DMS53 (cell line): ENCODE data around the gene PABPC3.
A peak's percentile ranks its signal among the peaks of the same experiment; 100 is the strongest.

ENCODE experiments used
- DNase-seq: peaks from one replicate; lab custom pipeline; 2025; lab: John Stamatoyannopoulos, UW

The PABPC3 gene

DNA sequence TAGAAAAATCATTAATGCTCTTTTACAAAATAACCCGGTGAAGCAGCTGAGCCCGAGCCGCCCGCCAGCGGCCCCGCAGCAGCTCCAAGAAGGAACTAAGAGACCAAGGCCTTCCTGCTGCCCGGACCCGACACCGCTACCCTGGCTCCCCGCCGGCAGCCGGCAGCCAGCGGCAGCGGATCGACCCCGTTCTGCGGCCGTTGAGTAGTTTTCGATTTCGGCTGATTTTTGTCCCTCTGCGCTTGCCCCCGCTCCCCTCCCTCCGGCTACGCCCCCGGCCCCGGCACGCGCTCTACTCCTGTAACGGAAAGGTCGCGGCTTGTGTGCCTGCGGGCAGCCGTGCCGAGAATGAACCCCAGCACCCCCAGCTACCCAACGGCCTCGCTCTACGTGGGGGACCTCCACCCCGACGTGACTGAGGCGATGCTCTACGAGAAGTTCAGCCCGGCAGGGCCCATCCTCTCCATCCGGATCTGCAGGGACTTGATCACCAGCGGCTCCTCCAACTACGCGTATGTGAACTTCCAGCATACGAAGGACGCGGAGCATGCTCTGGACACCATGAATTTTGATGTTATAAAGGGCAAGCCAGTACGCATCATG lies at the start of gene PABPC3:
PABPC3 (plus strand) TSS at position 286 of the 603 bp plus-strand sequence; CDS start at position 349, 63 bp downstream.
- DNase-seq, result peak; percentile 73

DNA sequence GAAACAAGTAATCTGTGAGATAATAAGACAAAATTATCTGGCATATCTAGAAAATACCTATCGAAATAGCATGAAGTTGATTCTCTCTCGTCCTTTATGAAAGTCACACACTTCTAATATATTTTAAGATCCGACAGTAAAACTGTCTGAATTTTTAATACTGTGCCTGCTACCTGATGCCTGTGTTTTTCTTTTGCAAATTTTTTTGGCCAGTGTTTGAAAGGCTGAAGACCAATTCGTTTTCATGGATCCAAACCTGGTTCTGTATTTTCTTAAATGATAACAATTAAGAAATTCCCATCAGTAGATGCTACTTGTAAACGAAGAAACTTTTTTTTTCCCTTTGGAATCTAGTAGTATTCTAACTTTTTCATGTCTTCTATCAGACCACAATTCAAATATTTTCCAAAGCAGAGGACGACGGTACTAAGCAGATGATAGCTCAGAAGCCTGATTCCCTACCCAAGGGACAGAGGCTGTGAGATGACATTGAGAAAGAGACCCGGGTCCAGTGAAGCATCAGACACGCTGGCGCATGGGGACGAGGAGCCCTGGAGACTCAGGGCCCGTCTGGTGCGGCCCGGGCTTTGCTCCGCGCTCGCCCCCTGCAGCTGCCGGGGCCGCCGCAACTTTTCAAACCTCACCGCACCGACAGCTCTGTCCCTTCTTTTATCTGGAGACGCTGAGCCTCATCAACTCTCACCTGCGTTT lies 49.5 kb upstream of the PABPC3 start:
- DNase-seq, result peak; percentile 41

DNA sequence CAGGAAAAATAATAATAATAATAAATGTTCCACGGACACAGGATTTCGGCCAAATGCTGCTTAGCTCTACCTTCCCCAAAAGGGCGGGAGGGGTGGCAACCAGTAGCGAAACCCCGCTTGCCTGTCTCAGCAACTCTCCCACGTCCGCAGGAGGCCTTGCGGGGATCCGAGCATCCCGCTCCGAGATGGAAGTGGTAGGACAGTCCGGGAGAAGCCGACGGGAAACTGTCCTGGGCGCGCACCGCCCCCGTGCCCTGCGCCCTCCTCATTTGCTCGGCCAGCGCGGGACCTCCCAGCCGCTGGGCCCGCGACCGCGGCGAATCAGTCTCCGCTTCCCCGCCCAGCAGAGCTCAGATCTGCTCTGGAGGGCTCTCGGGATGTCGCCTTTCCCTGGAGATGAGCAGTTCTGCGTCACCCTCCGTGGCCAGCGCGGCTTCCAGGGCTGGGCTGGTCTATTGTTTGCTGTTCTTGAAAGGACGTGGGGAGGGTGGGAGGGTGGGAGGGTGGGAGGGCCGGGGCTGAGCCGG lies 48.9 kb upstream of the PABPC3 start:
- peak; percentile 72 for DNase-seq

DNA sequence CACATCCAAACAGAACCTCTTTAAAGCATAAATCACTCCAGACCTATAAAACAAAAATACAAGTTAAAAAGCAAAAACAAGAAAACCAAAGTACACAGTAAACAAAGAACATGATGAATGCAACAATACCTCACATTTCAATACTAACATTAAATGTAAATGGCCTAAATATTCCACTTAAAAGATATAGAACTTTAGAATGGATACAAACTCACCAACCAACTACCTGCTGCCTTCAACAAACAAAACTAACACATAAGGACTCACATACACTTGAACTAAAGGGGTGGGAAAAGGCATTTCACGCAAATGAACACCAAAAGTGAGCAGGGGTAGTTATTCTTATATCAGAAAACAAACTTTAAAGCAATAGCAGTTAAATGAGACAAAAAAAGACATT lies 44.9 kb upstream of the PABPC3 start:
- no peak for DNase-seq

DNA sequence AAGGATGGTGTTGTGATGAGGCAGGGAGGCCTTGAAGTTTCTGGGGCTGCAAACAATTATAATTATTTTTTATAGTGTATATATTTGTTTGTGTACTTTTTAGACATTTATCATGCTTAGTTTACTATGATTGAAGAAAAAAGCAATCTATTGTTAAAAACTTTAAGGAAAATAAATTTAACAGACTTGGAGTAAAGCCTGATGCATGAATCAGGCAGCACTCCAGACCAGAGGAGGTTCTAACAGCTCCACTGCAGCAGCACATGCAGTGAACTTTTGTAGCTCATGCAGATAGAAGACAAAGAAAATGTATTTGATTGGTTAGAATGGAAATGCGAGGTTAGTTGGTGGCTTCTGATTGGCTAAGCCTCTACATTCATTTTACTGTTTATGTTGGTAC lies 36.8 kb upstream of the PABPC3 start:
- no peak for DNase-seq

DNA sequence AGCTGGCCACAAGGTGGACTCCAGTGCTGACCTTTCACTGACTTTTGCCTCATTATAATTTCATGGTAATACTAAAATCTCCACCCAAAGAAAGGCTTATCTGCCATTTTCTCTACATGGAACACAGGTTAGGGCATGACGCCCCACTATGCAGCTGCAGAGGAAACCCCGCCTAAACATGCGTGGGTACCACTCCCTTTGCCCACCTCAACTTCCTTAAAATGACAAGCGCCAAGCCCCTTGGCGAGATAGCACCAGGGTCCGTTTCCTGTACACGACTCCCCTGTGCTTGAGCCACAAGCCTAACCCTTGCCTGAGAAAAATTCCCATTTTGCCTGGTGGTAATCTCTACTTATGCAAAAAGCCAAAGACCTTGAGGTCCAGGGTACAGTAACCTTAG lies 36.0 kb upstream of the PABPC3 start:
- no peak for DNase-seq

DNA sequence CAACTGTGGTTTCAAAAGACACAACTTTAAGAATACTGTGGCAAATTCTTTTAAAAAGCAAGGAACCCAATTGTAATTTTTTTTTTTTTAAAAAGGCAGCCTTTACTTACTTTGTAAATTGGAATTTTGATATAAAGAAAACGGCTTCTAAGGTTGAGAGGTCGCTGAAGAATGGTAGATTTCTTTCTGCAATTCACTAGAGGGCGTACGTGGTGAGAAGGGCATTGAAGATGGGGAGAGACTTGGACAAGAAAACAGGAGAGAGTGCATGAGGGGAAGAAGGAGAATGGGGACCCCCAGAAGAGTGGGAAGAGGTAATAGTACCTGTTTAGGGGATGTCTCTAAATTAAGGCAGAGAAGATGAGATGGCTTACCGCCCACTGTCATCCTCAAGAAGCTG lies 33.5 kb upstream of the PABPC3 start:
- DNase-seq, result no peak

DNA sequence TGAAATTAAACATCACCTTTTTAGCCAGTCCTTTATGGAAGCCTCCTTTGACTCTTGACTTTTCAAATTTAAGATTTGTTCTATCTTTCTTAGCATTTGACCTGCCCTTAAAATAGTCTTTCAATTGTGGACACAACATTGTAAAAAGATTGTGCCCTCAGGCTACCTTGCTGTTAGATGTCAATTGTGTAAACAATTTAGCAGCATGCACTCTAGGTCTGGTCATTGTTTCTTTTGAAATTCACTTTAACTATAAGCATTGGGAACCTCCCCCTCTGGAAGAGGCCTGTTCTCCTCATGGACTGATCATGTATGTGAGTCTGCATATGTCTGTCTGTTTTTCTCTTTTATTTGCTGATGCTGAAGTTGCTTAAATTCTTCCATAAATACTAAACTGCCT lies 31.5 kb upstream of the PABPC3 start:
- DNase-seq, result no peak

DNA sequence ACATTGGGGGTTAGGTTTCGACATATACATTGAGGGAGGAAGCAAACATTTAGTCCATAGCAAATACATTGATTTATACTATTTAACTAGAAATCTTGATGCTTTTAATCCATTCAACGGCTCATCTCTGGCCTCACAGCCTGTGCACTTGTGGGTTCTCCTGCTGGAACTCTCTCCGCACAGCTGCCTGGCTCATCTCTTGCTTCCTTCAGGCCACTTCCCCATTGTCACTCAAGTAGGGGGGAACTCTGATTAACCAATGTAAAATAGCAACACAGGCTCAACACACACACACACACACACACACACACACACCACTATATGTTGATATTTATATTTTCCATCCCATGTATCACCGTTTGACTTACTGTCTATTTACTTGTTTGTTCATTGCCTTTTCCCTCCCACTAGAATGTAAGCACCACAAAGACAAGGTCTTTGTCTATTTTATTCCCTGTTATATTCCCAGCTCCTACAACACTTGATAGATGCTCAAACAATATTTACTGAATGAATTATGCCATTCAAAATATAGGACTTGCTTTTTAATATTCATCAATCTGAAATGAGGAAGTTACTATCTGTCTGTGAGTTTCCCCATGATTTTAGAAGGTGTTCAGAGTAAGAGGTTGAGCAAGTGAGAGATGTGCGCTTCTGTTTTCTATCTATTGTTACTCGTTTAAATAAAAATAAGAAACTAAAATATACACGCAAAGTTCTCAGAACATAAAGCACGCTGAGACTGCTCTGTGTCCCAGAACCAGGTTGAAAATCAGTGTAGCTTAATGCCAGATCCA lies 29.8 kb upstream of the PABPC3 start:
- DNase-seq, result no peak

DNA sequence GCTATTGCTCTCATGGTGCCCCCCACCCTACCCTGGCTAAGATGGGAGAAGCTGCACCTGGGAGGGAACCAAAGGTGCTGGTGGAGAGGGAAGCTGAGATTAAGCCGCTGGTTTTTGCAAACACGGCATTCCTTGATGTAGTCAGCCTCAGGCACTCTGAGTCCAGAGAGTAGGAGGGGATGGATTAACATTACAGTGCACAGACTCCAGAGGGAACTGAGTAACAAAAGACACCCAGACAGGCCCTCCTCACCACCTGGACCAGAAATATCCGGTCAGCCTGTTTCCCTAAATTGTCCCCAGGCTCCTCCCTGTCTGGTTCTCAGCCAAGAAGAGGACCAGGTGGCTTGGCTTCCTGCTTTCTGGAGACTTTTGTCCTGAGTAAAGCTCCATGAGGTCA lies 28.9 kb upstream of the PABPC3 start:
- peak; percentile 85 for DNase-seq

DNA sequence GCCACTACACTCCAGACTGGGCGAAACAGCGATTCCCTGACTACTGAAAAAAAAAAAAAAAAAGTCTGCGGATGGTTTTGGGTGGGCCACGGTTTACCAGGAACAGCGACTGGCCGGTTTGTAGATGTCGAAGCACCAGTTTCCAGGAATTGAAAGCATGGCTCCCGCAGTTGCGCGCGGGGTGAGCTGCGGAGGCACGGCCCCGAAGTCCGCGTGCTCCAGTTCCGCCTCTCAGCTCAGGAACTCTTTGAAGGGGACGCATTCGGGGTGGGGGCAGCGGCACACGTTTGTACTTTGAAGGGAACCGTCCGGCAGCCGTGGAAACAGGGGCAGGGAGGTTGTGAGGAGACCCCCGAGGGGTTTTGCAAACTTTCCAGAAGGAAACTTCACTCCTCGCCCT lies 27.1 kb upstream of the PABPC3 start:
- no peak for DNase-seq

DNA sequence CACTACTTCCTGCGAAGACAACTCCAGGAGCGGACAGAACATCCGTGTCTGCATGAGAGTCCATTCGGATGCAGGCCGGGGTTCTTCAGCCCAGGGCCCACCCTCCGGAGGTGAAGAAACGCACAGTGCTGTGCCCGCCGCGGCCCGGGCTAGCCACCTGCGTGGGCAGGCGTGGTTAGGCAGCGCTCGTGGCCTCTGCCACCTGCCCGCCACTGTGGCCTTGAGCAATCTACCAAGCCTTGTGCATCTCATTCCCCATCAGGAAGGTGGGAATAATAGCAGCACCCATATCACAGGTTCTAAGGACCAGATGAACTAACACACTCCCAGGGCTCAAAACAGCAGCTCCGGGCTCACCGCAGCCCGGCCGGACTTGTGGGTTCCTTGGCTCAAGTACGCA lies 26.7 kb upstream of the PABPC3 start:
- DNase-seq, result no peak

DNA sequence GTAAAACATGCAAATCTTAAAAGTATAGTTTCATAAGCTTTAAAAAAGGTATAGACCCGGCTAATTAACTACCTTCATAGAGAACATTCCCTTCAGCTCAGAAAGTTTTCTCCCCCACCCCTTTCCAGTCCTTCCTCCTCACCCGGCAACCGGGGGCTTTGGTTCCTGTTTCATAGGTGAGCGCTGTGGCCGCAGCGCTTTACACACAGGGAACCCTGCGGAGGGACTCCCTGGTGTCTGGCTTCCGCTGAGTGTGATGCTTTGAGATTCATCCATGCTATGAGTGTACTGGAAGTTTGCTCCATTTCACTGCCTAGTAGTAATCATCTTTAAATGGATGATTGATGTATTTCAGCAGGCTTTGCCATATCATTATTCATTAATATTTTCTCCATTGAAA lies 26.0 kb upstream of the PABPC3 start:
- no peak for DNase-seq

DNA sequence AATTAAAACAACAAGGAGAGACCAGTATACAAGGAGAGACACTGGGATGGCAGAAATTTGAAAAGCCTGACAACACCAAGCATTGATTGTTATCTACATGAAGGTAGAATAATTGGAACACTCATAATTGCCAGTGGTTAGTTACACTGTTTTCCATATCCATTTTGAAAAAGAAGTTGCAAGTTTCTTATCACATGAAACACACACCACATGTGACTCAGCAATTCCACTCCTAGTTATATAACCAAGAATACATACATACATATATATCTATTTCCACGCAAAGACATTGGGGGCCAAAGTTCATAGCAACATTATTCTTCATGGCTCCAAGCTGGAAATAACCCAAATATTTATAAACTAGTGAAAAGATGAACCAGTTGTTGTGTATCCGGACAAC lies 15.2 kb upstream of the PABPC3 start:
- no peak for DNase-seq

DNA sequence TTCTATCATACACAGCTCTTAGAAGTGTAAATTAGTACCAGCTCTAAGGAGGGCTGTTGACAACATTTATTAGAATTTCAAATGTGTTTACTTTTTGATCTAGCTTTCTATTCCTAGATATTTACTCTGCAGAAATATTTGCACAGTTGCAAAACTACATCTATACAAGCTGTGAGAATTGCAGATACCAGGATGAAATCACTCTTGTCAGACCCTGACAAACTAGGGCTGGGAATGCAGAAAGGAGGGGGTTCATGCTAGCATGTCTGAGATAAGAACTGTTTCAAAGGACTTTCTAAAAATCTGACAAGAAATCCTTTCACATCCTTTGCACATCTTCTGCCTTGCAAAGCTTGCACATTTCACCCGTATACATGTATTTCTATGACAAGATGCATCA lies 11.8 kb upstream of the PABPC3 start:
- DNase-seq, result peak; percentile 14

DNA sequence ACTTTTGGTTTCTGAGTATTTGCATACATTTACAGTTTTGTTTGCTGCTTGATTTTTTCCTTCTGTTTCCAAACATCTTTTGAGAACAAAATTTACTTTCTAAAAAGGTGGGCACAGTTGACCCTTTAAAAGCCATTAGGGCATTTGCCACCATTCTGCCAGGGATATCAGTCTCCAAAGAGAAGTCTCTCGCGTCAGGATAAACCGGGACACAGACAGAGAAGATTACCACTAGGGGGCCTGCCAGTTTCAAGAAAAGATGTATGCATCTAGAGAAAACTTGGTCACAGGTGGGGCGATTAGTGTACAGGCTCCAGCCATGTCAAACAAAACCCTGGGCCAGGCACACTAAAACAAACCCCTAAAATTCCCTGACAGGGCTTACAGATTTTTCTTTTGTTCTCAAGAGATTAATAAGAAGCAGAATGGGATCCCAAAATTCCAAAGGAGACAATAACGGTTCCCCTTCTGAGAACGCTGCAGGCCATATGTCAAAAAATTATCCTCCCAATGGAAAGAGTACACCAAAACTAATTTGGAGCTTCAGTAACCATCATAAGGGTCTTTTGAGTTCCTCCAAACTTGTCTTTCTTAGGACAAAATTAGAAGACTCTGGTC lies 10.7 kb upstream of the PABPC3 start:
- DNase-seq, result peak; percentile 78

DNA sequence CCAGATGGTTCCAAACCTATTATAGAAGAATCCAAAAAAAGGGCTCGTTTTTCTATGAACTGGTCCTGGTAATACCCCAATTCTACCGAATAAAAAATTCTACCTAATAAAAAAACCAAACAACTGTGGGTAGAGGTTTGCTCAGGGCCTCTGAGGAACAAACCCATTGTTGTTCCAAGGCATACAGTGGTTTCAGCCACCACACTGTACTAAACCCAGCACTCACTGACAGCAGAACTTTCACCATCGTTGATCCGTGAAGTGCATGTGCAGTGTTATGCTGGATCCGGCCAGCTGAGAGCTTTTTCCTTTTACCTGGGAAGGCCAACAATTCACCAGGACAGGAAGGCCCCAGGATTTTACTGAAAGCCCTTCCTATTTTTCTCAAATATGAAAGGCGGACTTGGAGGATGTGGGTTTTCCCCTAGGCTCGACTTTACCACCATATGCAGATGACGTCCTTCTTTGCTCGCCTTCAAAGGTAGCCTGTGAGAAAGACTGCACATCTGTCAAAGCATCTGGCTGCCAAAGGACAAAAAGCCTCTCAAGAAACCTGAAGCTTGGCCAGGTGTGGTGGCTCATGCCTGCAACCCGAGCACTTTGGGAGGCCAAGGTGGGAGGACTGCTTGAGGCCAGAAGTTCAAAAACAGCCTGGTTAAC lies 7.2 kb upstream of the PABPC3 start:
- DNase-seq, result no peak

DNA sequence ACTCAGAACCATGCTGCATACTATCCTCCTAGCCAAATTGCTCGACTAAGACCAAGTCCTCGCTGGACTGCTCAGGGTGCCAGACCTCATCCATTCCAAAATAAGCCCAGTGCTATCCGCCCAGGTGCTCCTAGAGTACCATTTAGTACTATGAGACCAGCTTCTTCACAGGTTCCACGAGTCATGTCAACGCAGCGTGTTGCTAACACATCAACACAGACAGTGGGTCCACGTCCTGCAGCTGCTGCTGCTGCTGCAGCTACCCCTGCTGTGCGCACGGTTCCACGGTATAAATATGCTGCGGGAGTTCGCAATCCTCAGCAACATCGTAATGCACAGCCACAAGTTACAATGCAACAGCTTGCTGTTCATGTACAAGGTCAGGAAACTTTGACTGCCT lies 1.5 kb downstream of the PABPC3 start:
- DNase-seq, result no peak

DNA sequence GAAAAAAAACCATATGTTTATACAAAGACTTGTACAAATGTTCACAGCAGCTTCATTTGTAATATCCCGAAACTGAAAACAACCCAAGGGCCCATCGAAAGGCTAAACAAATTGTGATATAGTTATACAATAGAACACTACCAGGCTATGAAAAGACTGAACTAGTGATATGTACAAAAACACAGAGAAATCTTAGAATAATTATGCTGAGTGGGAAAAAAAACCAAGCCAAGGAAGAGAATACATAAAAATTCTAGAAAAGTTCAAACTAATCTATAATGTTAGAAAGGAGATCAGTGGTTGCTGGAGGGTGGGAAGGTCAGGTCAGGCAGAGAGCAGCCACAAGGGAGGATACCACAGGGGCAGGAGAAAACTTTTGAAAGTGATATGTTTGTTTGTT lies 7.8 kb downstream of the PABPC3 start:
- DNase-seq, result no peak

DNA sequence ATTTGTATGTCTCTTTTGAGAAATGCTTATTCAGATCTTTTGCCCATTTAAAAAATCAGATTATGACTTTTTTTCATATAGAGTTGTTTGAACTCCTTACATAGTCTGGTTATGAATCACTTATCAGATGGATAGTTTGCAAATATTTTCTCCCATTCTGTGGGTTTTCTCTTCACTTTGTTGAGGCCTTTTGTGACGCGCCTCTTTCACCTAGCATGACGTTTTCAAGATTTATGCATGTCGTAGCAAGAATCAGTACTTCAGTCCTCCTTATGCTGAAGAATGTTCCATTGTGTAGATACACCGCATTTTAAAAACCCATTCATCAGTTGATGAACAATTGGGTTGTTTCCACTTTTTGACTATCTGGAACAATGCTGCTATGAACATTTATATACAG lies 13.4 kb downstream of the PABPC3 start:
- DNase-seq, result no peak

DNA sequence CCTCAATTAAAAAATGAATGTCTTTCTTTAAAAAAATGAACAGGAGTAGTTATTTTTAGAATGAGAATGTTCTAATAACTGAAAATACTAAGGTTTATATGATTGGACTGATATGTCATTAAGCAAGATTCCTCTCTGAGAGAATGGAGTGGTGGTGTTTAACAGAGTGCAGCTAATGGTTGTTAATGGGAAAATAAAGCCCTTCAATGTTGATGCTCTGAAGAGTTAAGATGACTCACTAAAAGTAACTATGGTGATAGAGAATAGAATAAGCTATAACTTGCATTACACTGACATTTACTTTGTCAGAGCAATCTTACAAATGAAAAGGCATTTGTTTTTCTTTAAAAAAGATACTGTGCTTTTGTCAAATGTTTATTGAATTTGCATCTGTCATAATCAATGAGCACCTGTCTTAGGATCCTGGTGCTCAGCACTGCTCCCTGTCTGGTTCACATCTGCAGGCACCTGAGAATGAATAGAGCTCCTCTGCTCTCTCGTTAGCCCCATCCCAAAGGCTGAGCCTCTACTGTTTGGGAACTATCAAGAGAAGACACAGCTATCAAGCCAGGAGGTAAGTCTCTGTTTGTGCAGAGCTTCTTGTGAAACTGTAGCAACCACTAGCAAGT lies 15.1 kb downstream of the PABPC3 start:
- no peak for DNase-seq

DNA sequence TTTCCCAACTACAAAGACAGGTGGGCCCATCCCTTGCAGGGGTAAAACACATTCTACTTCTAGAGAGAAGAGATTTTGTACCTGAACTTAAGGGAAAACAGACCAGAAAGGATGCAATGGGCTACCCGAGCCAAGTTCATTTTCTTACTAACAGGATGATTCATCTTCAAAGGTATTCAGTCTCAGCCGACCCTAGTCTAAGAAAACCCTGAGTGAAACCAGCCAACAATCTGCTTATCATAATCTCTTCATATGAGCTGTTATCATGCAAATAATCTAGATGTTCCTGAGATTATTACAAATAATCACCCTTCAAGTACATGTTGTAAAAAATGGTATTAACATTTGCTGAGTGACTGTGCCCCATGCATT lies 15.6 kb downstream of the PABPC3 start:
- no peak for DNase-seq
